Measurements from ENCODE around the gene STK10. TPM values are rescaled to one million over a fixed set of nuclear protein-coding genes. Genes with fewer than 3 reads are reported as not detected.

The STK10 gene
- total RNA-seq, 2 donors from 2014 or later = 199 to 218 TPM

DNA sequence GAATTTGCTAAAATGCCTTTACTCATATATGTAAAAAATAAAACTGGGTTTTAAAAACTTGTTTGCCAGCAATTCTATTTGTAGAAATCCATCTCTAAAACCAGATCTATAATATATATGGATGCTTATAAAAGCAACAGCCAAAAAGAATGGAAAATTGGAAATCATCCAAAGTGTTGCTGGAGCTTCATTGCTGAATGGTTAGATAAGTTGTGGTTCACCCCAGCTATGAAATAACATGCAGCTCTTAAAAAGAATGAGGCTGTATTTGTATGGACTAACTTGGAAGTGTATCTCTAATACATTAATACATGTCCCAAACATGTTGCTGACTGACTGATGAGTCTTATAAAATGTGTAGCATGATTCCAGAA is 76.2 kb downstream of the STK10 start:
- no peaks in the 10 kb centered on the region for H3K27me3 Mint-ChIP-seq
- ATAC-seq = no peak
- DNase-seq (ENCODE audit: low spot score) = no peak
- peak overlapping the region; percentile 97 to 100 for H3K27ac Mint-ChIP-seq
- peaks cover 7% of the 10 kb centered on the region for H3K36me3 Mint-ChIP-seq
- peak overlapping the region; percentile 87 for H3K4me3 Mint-ChIP-seq
- peaks cover 3% of the 10 kb centered on the region for H3K9me3 Mint-ChIP-seq
- H3K4me1 Mint-ChIP-seq (ENCODE audit: low read depth in 2 of 2) = peaks cover 66 to 82% of the 10 kb centered on the region in 2 donors

GRCh38 chr5:172110921-172111851 is 76.8 kb downstream of the STK10 start:
- ATAC-seq (peak; percentile 80 to 85), DNase-seq (ENCODE audit: low spot score) (peak; percentile 92)
- H3K4me1 Mint-ChIP-seq (ENCODE audit: low read depth in 2 of 2) = peaks cover 66 to 78% of the 10 kb centered on the region in 2 donors
- peak overlapping the region; percentile 87 for H3K4me3 Mint-ChIP-seq
- peaks cover 3% of the 10 kb centered on the region for H3K9me3 Mint-ChIP-seq
- no peaks in the 10 kb centered on the region for H3K27me3 Mint-ChIP-seq
- peak overlapping the region; percentile 97 to 100 for H3K27ac Mint-ChIP-seq
- peaks cover 7% of the 10 kb centered on the region for H3K36me3 Mint-ChIP-seq

DNA sequence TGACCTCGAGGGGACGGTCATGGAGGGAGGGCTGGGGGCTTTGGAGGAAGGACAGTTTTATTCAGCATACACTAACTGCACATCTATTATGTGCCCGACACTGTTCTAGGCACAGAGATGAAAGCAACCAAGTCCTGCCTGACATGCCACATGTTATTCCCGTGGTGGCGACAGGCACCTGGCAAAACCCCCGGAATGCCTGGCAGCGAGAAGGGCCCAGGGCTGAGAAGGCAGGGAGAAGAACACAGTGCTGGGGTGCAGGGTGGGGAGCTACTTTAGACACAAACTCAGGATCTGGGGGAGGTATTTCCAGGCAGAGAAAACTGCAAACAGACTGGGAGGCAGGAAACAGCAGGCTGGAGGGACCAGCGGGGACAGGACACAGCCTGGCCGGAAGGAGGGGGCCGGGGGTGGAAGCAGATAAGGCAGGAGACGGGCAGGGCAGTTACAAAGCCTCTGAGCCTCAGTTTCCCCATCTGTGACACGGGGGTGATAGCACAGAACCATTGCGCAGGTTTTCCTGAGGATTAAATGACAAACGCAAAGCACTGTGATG is 77.7 kb downstream of the STK10 start:
- H3K4me3 Mint-ChIP-seq = peak overlapping the region; percentile 87
- ATAC-seq = no peak

GRCh38 chr5:172109749-172110148 is 78.3 kb downstream of the STK10 start:
- ATAC-seq = no peak
- H3K4me1 Mint-ChIP-seq (ENCODE audit: low read depth in 2 of 2) = peaks cover 61 to 66% of the 10 kb centered on the region in 2 donors
- H3K9me3 Mint-ChIP-seq = peaks cover under 1% of the 10 kb centered on the region
- peaks cover 3% of the 10 kb centered on the region for H3K36me3 Mint-ChIP-seq
- H3K27ac Mint-ChIP-seq = peak overlapping the region; percentile 97 to 100
- H3K27me3 Mint-ChIP-seq = no peaks in the 10 kb centered on the region
- H3K4me3 Mint-ChIP-seq = peak overlapping the region; percentile 87
- DNase-seq (ENCODE audit: low spot score) = no peak

More for the DNA sequence above, 77.7 kb downstream of the STK10 start:
- peaks cover 7% of the 10 kb centered on the region for H3K36me3 Mint-ChIP-seq
- no peaks in the 10 kb centered on the region for H3K27me3 Mint-ChIP-seq
- H3K27ac Mint-ChIP-seq = peak overlapping the region; percentile 97 to 100
- H3K9me3 Mint-ChIP-seq = peaks cover 3% of the 10 kb centered on the region
- DNase-seq (ENCODE audit: low spot score) = no peak
- H3K4me1 Mint-ChIP-seq (ENCODE audit: low read depth in 2 of 2) = peaks cover 64 to 71% of the 10 kb centered on the region in 2 donors

DNA sequence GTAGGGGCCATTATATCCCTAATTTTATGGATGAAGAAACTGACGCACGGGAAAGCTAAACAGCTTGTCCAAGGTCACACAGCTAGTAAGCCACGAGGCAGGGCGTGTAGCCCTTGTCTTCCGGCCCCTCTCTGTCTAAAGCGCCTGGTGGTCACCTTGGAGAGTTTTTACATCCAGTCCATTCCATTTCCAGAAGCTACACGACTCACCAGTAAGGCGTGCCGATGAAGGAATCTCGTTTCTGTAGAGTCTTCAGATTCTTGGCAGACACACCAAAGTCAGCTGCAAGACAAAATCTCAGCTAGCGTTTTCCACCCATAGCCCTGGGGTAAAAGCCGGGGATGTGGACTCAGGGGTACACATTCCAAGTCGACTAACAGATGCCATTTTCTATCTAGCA is 80.5 kb downstream of the STK10 start:
- Mint-ChIP-seq H3K4me3 (peak overlapping the region; percentile 17), H3K36me3 (no peaks in the 10 kb centered on the region), H3K27ac (peak overlapping the region; percentile 27 to 54), H3K27me3 (no peaks in the 10 kb centered on the region), H3K9me3 (no peaks in the 10 kb centered on the region), H3K4me1 (ENCODE audit: low read depth in 2 of 2) (peaks cover 53 to 55% of the 10 kb centered on the region in 2 donors)
- ATAC-seq (no peak), DNase-seq (ENCODE audit: low spot score) (no peak)

GRCh38 chr5:172106511-172107356 is 81.3 kb downstream of the STK10 start:
- no peaks in the 10 kb centered on the region for H3K27me3 Mint-ChIP-seq
- H3K4me1 Mint-ChIP-seq (ENCODE audit: low read depth in 2 of 2) = peaks cover 54% of the 10 kb centered on the region in 2 donors
- peaks cover 5% of the 10 kb centered on the region for H3K36me3 Mint-ChIP-seq
- peak overlapping the region; percentile 27 to 54 for H3K27ac Mint-ChIP-seq
- DNase-seq (ENCODE audit: low spot score) (peak; percentile 66), ATAC-seq (no peak)
- no peaks in the 10 kb centered on the region for H3K9me3 Mint-ChIP-seq
- H3K4me3 Mint-ChIP-seq = peak overlapping the region; percentile 51

GRCh38 chr5:172105811-172106210 is 82.2 kb downstream of the STK10 start:
- Mint-ChIP-seq H3K9me3 (no peaks in the 10 kb centered on the region), H3K4me3 (no peak overlapping the region), H3K27me3 (no peaks in the 10 kb centered on the region), H3K4me1 (ENCODE audit: low read depth in 2 of 2) (peaks cover 49 to 52% of the 10 kb centered on the region in 2 donors), H3K27ac (peak overlapping the region in 1 of 2 donors; percentile 56), H3K36me3 (peaks cover 5% of the 10 kb centered on the region)
- peak; percentile 28 for DNase-seq (ENCODE audit: low spot score)
- no peak for ATAC-seq

DNA sequence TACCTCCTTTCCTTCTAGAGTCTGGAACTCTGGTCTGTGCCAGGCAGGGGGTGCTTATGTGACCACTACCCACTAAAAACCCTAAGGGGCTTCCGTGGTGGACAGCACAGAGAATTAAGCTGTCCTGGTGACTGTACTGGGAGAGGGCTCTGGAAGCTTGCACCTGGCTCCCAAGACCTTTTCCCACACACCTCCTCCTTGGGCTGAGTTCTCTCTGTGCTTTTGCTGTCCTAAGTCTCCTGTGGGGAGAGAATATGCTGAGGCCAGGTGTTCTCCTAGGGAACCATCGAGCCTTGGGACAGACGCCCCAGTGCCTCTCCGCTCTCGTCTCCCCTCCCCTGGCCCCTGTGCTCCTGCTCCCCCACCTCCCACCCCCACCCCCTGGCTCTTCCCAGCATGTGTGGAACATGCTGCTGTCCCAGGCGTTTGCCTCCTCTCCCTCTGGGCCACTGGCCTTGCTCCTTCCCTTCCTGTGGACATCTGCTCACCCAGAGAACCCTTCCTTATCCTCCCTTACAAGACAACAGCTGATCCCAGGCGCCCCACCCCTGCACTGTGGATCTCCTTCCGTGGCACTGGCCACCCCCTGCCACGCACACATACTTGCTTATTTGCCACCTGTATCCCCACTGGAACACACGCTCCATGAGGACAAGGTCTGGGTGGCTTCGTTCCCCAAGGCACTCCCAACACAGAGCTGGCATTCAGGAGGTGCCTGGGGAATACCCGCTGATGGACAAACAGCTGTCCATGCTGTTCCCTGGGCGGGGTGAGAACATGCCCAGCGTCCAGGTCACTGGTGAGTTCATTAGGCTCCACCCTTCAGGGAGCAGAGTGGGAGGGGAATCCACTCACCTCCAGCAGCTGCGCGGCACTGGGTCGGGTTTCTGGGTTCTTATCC is 83.0 kb downstream of the STK10 start:
- Mint-ChIP-seq H3K4me3 (no peak overlapping the region), H3K27me3 (no peaks in the 10 kb centered on the region), H3K36me3 (peaks cover 5% of the 10 kb centered on the region), H3K27ac (no peak overlapping the region), H3K9me3 (no peaks in the 10 kb centered on the region), H3K4me1 (ENCODE audit: low read depth in 2 of 2) (peaks cover 43 to 45% of the 10 kb centered on the region in 2 donors)
- no peak for DNase-seq (ENCODE audit: low spot score)
- ATAC-seq = no peak

DNA sequence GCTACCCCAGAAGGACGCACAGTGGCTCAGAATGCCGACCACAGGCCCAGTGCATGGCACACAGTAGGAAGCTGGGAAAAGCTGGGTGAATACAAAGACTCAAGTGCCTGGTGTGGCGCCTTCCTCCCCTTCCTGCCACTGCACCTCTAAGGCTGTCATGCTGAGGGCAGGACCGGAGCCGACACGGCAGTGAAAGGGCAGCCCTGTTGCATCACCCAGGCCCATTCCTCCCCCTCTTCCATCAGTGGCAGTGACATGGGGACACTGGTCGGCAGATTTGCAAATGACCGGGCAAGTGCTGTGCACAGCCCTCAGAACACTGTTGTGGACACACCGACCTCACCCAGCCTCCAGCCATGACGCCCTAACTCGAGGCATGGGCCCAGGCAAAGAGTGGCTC is 84.0 kb downstream of the STK10 start:
- H3K9me3 Mint-ChIP-seq = peaks cover under 1% of the 10 kb centered on the region
- peaks cover 33 to 38% of the 10 kb centered on the region in 2 donors for H3K4me1 Mint-ChIP-seq (ENCODE audit: low read depth in 2 of 2)
- no peaks in the 10 kb centered on the region for H3K27me3 Mint-ChIP-seq
- ATAC-seq = no peak
- peak overlapping the region; percentile 29 to 41 for H3K27ac Mint-ChIP-seq
- no peak for DNase-seq (ENCODE audit: low spot score)
- no peak overlapping the region for H3K4me3 Mint-ChIP-seq
- H3K36me3 Mint-ChIP-seq = peaks cover 8% of the 10 kb centered on the region

DNA sequence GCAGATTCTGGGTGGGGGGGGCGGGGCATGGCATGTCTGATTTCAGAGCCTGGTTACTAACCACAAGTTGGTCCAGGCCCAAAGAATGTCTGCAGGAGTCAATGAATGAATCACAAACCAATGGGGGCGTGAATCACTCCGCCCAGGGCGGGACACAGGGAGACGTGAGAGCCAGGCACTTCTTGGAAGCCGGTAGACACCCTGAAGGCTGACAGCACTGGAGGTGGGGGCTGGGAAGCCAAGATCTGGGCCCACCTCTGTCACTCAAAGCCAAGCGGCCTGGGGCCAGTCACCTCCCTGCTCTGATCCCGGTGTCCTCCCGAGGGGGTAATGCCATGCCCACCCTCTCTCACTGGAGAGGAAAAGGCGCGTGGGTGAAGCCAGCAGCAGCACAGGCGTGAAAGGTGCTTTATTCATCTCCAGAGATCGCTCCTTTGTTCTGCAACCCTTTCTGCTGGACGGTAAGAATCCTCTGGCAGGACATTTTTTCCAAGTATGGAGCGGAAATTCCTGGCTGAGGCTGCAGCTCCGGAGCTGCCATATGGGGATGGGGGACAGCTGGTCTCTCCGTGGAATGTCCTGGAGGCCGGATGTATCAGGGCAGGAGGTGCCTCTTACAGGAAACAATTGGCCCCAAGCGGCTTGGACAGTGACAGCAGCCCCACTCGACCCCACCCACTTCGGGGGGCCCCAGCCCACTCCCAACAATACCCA is 85.0 kb downstream of the STK10 start:
- no peak overlapping the region for H3K4me3 Mint-ChIP-seq
- H3K27ac Mint-ChIP-seq = peak overlapping the region; percentile 29 to 41
- H3K4me1 Mint-ChIP-seq (ENCODE audit: low read depth in 2 of 2) = peaks cover 38 to 44% of the 10 kb centered on the region in 2 donors
- peak in 1 of 2 donors; percentile 54 for ATAC-seq
- peaks cover 5% of the 10 kb centered on the region for H3K9me3 Mint-ChIP-seq
- peaks cover 13% of the 10 kb centered on the region for H3K36me3 Mint-ChIP-seq
- no peak for DNase-seq (ENCODE audit: low spot score)
- H3K27me3 Mint-ChIP-seq = no peaks in the 10 kb centered on the region

- ATAC-seq = no peak
- Mint-ChIP-seq H3K36me3 (peaks cover 13% of the 10 kb centered on the region), H3K4me1 (ENCODE audit: low read depth in 2 of 2) (peaks cover 46% of the 10 kb centered on the region in 2 donors)
These were observed 85.7 kb downstream of the STK10 start for GRCh38 chr5:172102218-172102870.

More at GRCh38 chr5:172102218-172102870, 85.7 kb downstream of the STK10 start:
- peak overlapping the region in 1 of 2 donors; percentile 67 for H3K27ac Mint-ChIP-seq
- no peaks in the 10 kb centered on the region for H3K27me3 Mint-ChIP-seq
- peaks cover 5% of the 10 kb centered on the region for H3K9me3 Mint-ChIP-seq
- peak; percentile 41 for DNase-seq (ENCODE audit: low spot score)
- no peak overlapping the region for H3K4me3 Mint-ChIP-seq

All from natural killer cell treated with Interleukin-12 subunit alpha and Interleukin-12 subunit beta and Interleukin-15 and Interleukin-18, amount 100 ng/mL, for 72 hours (primary cell).